ENCODE data around the gene ZNF215. TPM values are rescaled to one million over a fixed set of nuclear protein-coding genes. Genes with fewer than 3 reads are reported as not detected.

The ZNF215 gene
- total RNA-seq, 1 experiment from 2014 or later = 1.6 TPM

GRCh38 chr11:6991227-6991626 is 65.0 kb downstream of the ZNF215 start:
- BruUV-seq (replicated peaks) = no TSS peak
- CTCF ChIA-PET = no interaction called here
- Mint-ChIP-seq H3K27ac (ENCODE audit: unreplicated experiment) (no peak overlapping the region), H3K4me3 (ENCODE audit: low read depth, unreplicated experiment) (no peak overlapping the region), H3K27me3 (ENCODE audit: unreplicated experiment) (peaks cover 23% of the 10 kb centered on the region), H3K4me1 (ENCODE audit: low read depth, unreplicated experiment) (no peaks in the 10 kb centered on the region), H3K36me3 (ENCODE audit: insufficient read depth, unreplicated experiment) (no peaks in the 10 kb centered on the region), H3K9me3 (ENCODE audit: low read depth, unreplicated experiment) (no peaks in the 10 kb centered on the region)
- TF ChIP-seq CTCF (IDR thresholded peaks at IDR 0.05; ENCODE audit: unreplicated experiment) = no peak
- DNase-seq = no peak
- intact Hi-C loops (cut with micrococcal nuclease; ENCODE audit: unreplicated experiment) = no loop called here

DNA sequence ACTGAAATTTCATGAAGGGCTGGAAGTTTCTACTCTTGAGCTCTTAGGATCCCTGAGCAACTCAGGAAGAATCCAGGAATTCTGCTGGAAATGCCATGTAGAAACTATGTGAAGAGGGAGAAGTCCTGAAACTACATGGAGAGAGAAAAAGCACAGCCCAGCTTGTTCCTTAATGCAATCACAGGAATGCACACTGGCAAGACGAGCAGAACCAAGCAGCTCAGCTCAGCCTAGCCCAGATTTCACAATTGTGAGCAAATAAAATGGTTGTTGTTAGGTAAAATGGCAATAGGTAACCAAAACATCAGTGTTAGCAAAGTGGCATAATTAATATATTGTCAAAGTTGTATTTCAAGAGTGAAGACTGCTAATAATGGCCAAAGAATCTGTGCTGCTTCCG is 65.8 kb downstream of the ZNF215 start:
- Mint-ChIP-seq H3K9me3 (ENCODE audit: low read depth, unreplicated experiment) (no peaks in the 10 kb centered on the region), H3K4me3 (ENCODE audit: low read depth, unreplicated experiment) (no peak overlapping the region), H3K36me3 (ENCODE audit: insufficient read depth, unreplicated experiment) (no peaks in the 10 kb centered on the region), H3K4me1 (ENCODE audit: low read depth, unreplicated experiment) (no peaks in the 10 kb centered on the region), H3K27ac (ENCODE audit: unreplicated experiment) (no peak overlapping the region), H3K27me3 (ENCODE audit: unreplicated experiment) (peaks cover 15% of the 10 kb centered on the region)
- intact Hi-C loops (cut with micrococcal nuclease; ENCODE audit: unreplicated experiment) = no loop called here
- BruUV-seq (replicated peaks) = no TSS peak
- no peak for DNase-seq
- TF ChIP-seq CTCF (IDR thresholded peaks at IDR 0.05; ENCODE audit: unreplicated experiment) = no peak
- CTCF ChIA-PET = no interaction called here

DNA sequence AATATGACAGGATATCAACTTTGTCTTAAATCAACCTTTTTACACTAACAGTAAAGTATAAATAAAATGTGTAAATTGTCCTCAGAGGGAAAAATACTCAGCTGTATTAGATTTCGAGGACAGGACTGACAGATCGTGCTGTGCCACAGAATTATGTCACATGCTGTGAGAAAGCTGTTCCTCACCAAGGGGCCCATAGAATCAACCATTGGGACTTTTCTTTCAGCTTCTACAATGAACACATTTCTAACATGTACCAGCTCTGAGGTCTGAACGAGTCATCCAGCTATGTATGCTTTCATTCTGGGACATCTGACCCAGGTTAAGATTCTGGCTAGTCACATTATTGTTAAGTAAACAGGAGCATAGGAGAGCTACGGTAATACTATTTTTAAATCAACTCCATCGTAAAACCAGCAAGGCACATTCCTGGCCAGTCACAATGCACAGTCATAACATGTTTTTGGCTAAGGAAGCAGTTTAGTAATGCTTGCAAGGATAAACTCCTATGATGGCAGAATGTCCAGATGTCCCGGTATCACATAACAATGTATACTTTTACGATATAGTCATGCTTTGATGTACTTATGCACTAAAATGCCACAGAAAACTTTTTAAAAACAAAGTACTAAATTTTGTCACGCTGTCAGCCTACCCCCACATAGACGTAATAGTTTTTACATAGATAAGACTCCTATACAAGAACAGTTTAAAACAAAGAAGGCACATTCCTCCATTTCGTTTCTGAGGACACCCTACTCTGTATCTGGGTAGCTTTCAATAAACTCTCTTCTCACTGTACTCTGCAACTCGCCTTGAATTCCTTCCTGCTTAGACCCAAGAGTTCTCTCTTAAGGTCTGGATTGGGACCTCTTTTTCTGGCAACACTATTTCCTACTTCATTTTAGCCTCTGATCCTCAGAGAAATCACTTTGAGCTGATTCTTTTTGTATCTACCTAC is 66.5 kb downstream of the ZNF215 start:
- no peaks in the 10 kb centered on the region for H3K4me1 Mint-ChIP-seq (ENCODE audit: low read depth, unreplicated experiment)
- no peaks in the 10 kb centered on the region for H3K9me3 Mint-ChIP-seq (ENCODE audit: low read depth, unreplicated experiment)
- no peaks in the 10 kb centered on the region for H3K36me3 Mint-ChIP-seq (ENCODE audit: insufficient read depth, unreplicated experiment)
- no peak for DNase-seq
- H3K27me3 Mint-ChIP-seq (ENCODE audit: unreplicated experiment) = peaks cover 9% of the 10 kb centered on the region
- BruUV-seq (replicated peaks) = no TSS peak
- CTCF ChIA-PET = no interaction called here
- no peak overlapping the region for H3K27ac Mint-ChIP-seq (ENCODE audit: unreplicated experiment)
- intact Hi-C loops (cut with micrococcal nuclease; ENCODE audit: unreplicated experiment) = no loop called here
- H3K4me3 Mint-ChIP-seq (ENCODE audit: low read depth, unreplicated experiment) = no peak overlapping the region
- TF ChIP-seq CTCF (IDR thresholded peaks at IDR 0.05; ENCODE audit: unreplicated experiment) = no peak

DNA sequence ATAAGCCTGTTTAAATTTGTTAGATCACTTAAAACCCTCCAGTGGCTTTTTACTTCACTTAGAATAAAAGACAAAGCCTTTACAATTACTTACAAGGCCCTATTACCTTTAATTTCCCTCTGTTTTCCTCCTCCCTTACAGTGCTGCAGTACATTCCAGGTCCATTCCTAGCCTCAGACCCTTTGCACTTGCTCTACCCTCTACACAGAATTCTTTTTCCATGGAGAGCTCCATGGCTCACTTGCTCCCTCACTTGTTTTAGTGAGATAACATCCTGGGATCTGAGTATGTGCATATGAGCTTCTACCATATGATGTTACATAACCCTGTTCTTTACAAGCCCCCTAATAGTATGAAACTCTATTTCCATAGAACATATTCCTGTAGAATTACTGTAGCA is 69.5 kb downstream of the ZNF215 start:
- CTCF ChIA-PET = no interaction called here
- BruUV-seq (replicated peaks) = no TSS peak
- no peak for TF ChIP-seq CTCF (IDR thresholded peaks at IDR 0.05; ENCODE audit: unreplicated experiment)
- Mint-ChIP-seq H3K4me1 (ENCODE audit: low read depth, unreplicated experiment) (no peaks in the 10 kb centered on the region), H3K27me3 (ENCODE audit: unreplicated experiment) (peaks cover 9% of the 10 kb centered on the region), H3K27ac (ENCODE audit: unreplicated experiment) (no peak overlapping the region), H3K36me3 (ENCODE audit: insufficient read depth, unreplicated experiment) (no peaks in the 10 kb centered on the region), H3K4me3 (ENCODE audit: low read depth, unreplicated experiment) (no peak overlapping the region), H3K9me3 (ENCODE audit: low read depth, unreplicated experiment) (no peaks in the 10 kb centered on the region)
- intact Hi-C loops (cut with micrococcal nuclease; ENCODE audit: unreplicated experiment) = no loop called here
- DNase-seq = no peak

Measured in Calu3 (cell line).